Testis (tissue), 2 donors: Measurements from ENCODE around the gene TUBG2.

Experiments
- CTCF ChIP-seq, 3 experiments: fragments of 450-650 bp in 2 of 3; fragments of 200-600 bp in 1 of 3; sonication (generic) in 1 of 3; IDR thresholded peaks; one replicate each; pipeline ENCODE4 v1.5.1; 2016 to 2019; ENCODE audit warnings: antibody characterized with exemption in 3 of 3, mild to moderate bottlenecking in 2 of 3, moderate library complexity in 1 of 3
- POLR2A ChIP-seq: fragments of 450-650 bp; IDR thresholded peaks from one replicate; pipeline ENCODE4 v1.6.1; 2017; ENCODE audit warnings: antibody characterized with exemption, mild to moderate bottlenecking, moderate library complexity

- TF ChIP-seq CTCF (IDR thresholded peaks at IDR 0.05) (no peak), POLR2A (no peak)
Measured at GRCh38 chr17:42691021-42691545, 32.0 kb downstream of the TUBG2 start.
